Activated T-cell treated with anti-CD3 and anti-CD28 coated beads, Interleukin-2, amount 50 U/mL, for 72 hours (primary cell): ENCODE data around the gene TTI1. TPM values are rescaled to one million over a fixed set of nuclear protein-coding genes. Genes with fewer than 3 reads are reported as not detected.
A peak's percentile ranks its signal among the peaks of the same experiment; 100 is the strongest.
"Not testable (repeated sequence)": the region's sequence is repeated elsewhere in the genome, so short reads cannot be mapped to it uniquely, and the experiment has no call there.

ENCODE experiments used
- ATAC-seq, 2 donors: fragments of 150-1000 bp; cut with Tn5 transposase; replicated peaks in 1 of 2; 2 replicates each; pipeline ENCODE4 v1.10.0; 2021; ENCODE audit warnings: moderate library complexity in 2 of 2, mild to moderate bottlenecking in 1 of 2
- DNase-seq, 2 donors: peaks; one replicate each; pipeline ENCODE4 v3.0.0; 2021 to 2022; ENCODE audit warnings: mixed read lengths in 1 of 2
- H3K27ac Mint-ChIP-seq: one replicate; pipeline ENCODE4 v1.8.0; 2022; ENCODE audit warnings: mild to moderate bottlenecking, moderate library complexity, mixed read lengths
- H3K27me3 Mint-ChIP-seq: one replicate; pipeline ENCODE4 v1.8.0; 2022; ENCODE audit warnings: low read depth, mixed read lengths
- H3K36me3 Mint-ChIP-seq, 2 donors: one replicate each; pipeline ENCODE4 v1.8.0; 2022; ENCODE audit warnings: mixed read lengths in 2 of 2, mild to moderate bottlenecking in 1 of 2; ENCODE audit not compliant: insufficient read depth in 2 of 2
- H3K4me1 Mint-ChIP-seq: one replicate; pipeline ENCODE4 v1.8.0; 2022; ENCODE audit warnings: low read depth, mixed read lengths
- H3K4me3 Mint-ChIP-seq, 2 donors: one replicate each; pipeline ENCODE4 v1.8.0; 2022; ENCODE audit warnings: mild to moderate bottlenecking in 2 of 2, mixed read lengths in 2 of 2, moderate library complexity in 2 of 2
- H3K9me3 Mint-ChIP-seq, 2 donors: one replicate each; pipeline ENCODE4 v1.8.0; 2022; ENCODE audit warnings: mixed read lengths in 2 of 2
- total RNA-seq, 2 donors: library from RNA; stranded (reverse); gene quantifications; one replicate each; pipeline ENCODE4 v1.2.3, GENCODE V29; 2022

TTI1 gene
- total RNA-seq, 2 donors from 2014 or later = 25.8 to 26.6 TPM

- no peak for DNase-seq
- peak; percentile 22 to 64 for ATAC-seq
- Mint-ChIP-seq H3K27ac (no peak overlapping the region), H3K4me3 (no peak overlapping the region), H3K9me3 (peaks cover 3 to 5% of the 10 kb centered on the region in 2 donors), H3K27me3 (no peaks in the 10 kb centered on the region), H3K36me3 (peaks cover 15 to 33% of the 10 kb centered on the region in 2 donors), H3K4me1 (peaks cover 25% of the 10 kb centered on the region)
These were observed 12.0 kb downstream of the TTI1 start for GRCh38 chr20:38021087-38021772.

- Mint-ChIP-seq H3K4me1 (peaks cover 6% of the 10 kb centered on the region), H3K9me3 (peaks cover 3 to 5% of the 10 kb centered on the region in 2 donors), H3K27ac (no peak overlapping the region), H3K36me3 (peaks cover 15 to 44% of the 10 kb centered on the region in 2 donors), H3K4me3 (no peak overlapping the region), H3K27me3 (no peaks in the 10 kb centered on the region)
- ATAC-seq (no peak), DNase-seq (no peak)
These were observed 14.9 kb downstream of the TTI1 start for GRCh38 chr20:38018385-38018784.

- Mint-ChIP-seq H3K9me3 (peaks cover 3 to 5% of the 10 kb centered on the region in 2 donors), H3K36me3 (peaks cover 15 to 44% of the 10 kb centered on the region in 2 donors), H3K4me1 (peaks cover 6% of the 10 kb centered on the region), H3K27ac (no peak overlapping the region), H3K4me3 (no peak overlapping the region), H3K27me3 (no peaks in the 10 kb centered on the region)
- no peak for DNase-seq
- ATAC-seq = no peak
These were observed 15.3 kb downstream of the TTI1 start for GRCh38 chr20:38017959-38018358.

GRCh38 chr20:38013887-38014286 lies 19.4 kb downstream of the TTI1 start:
- Mint-ChIP-seq H3K4me3 (no peak overlapping the region), H3K4me1 (peaks cover under 1% of the 10 kb centered on the region), H3K9me3 (peaks cover 3 to 5% of the 10 kb centered on the region in 2 donors), H3K27me3 (no peaks in the 10 kb centered on the region), H3K36me3 (peaks cover 14 to 39% of the 10 kb centered on the region in 2 donors), H3K27ac (no peak overlapping the region)
- no peak for DNase-seq
- ATAC-seq = no peak

DNA sequence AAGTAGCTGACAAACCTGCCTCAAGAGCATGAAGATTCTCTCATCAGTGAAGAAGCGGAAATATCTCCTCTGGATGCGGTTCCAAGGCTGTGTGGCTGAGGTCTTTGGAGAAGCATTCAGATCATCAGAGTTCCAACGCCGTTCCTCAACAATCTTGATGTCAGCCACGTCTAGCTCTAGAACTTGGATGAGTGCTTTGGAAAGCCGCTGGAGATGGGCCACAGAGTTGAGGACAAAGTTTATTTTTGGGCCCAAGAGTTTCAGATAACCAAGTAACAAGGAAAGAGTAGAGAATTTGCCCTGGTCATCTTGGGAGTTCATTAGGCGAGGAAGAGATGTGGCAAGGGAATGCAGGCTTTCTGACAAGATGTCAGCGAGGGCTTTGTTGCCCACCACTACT lies 20.9 kb downstream of the TTI1 start:
- Mint-ChIP-seq H3K4me1 (peaks cover 4% of the 10 kb centered on the region), H3K36me3 (peaks cover 9 to 29% of the 10 kb centered on the region in 2 donors), H3K4me3 (no peak overlapping the region), H3K27me3 (no peaks in the 10 kb centered on the region), H3K27ac (no peak overlapping the region), H3K9me3 (peaks cover 0 to 2% of the 10 kb centered on the region in 2 donors)
- DNase-seq (no peak), ATAC-seq (no peak)

GRCh38 chr20:38011696-38012095 lies 21.6 kb downstream of the TTI1 start:
- DNase-seq (no peak), ATAC-seq (no peak)
- Mint-ChIP-seq H3K4me3 (no peak overlapping the region), H3K9me3 (no peaks in the 10 kb centered on the region), H3K27ac (no peak overlapping the region), H3K4me1 (peaks cover 7% of the 10 kb centered on the region), H3K36me3 (peaks cover 6 to 23% of the 10 kb centered on the region in 2 donors), H3K27me3 (no peaks in the 10 kb centered on the region)

DNA sequence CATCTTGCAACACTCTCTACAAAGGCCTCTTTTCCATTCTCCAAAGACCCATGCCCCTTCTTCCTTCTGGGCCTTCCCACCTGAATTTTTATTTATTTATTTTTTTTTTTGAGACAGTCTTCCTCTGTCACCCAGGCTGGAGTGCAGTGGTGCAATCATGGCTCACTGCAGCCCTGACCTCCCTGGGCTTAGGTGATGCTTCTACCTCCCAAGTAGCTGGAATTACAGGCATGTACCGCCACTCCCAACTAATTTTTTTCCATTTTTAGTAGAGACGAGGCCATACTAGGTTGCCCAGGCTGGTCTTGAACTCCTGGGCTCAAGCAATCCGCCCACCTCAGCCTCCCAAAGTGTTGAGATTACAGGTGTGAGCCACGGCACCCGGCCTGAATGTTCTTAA lies 23.8 kb downstream of the TTI1 start:
- not testable (repeated sequence) for H3K27me3 Mint-ChIP-seq, H3K27ac Mint-ChIP-seq, H3K4me3 Mint-ChIP-seq, H3K9me3 Mint-ChIP-seq, DNase-seq, ATAC-seq
- peaks cover 5 to 11% of the 10 kb centered on the region in 2 donors for H3K36me3 Mint-ChIP-seq
- H3K4me1 Mint-ChIP-seq = peaks cover 25% of the 10 kb centered on the region

DNA sequence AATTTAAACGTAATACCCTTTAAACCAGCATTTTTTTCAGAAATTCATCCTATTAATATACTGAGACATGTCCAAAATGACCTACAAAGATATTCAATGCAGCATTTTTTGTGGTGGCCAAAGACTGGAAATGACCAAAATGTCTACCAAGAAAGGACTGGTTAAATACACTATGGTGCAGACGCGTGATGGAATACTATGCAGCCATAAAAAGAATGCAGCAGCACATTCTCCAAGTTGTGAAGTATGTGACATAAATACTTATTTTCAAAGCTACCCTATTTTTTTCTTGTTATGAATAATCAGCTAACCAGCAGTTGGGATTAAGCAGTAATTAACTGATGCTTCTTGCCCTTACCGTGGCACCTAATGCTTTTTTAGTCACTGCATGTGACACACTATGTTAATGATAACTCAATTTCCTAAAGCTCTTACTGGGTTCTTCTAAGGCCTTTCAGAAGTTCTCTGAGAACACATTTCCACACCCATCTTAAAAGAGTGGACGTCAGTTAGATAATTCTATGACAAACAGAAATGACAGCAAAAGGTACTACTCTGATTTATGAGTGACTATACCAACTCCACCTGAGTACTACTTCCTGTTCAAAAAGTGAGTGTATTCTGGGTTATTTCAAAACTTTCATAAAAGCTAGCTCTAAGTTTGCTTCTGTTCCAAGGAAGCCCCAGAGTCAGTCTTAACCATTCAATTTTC lies 24.9 kb downstream of the TTI1 start:
- ATAC-seq (peak in 1 of 2 donors; percentile 32), DNase-seq (no peak)
- Mint-ChIP-seq H3K27ac (no peak overlapping the region), H3K27me3 (no peaks in the 10 kb centered on the region), H3K4me1 (peaks cover 25% of the 10 kb centered on the region), H3K36me3 (peaks cover 5 to 9% of the 10 kb centered on the region in 2 donors), H3K9me3 (no peaks in the 10 kb centered on the region), H3K4me3 (no peak overlapping the region)

- ATAC-seq (no peak), DNase-seq (no peak)
- H3K4me3 Mint-ChIP-seq = no peak overlapping the region
- H3K27me3 Mint-ChIP-seq = no peaks in the 10 kb centered on the region
- H3K27ac Mint-ChIP-seq = no peak overlapping the region
- H3K36me3 Mint-ChIP-seq = peaks cover 5 to 10% of the 10 kb centered on the region in 2 donors
- no peaks in the 10 kb centered on the region for H3K9me3 Mint-ChIP-seq
- H3K4me1 Mint-ChIP-seq = peaks cover 26% of the 10 kb centered on the region
These were observed 25.7 kb downstream of the TTI1 start for GRCh38 chr20:38007526-38007925.

- Mint-ChIP-seq H3K27me3 (no peaks in the 10 kb centered on the region), H3K36me3 (peaks cover 5 to 12% of the 10 kb centered on the region in 2 donors), H3K27ac (peak overlapping the region; percentile 10), H3K4me3 (peak overlapping the region in 1 of 2 donors; percentile 27), H3K9me3 (no peaks in the 10 kb centered on the region), H3K4me1 (peaks cover 43% of the 10 kb centered on the region)
- ATAC-seq = peak in 1 of 2 donors; percentile 39
- no peak for DNase-seq
These were observed 27.4 kb downstream of the TTI1 start for GRCh38 chr20:38005903-38006302.

GRCh38 chr20:38004416-38004815 lies 28.8 kb downstream of the TTI1 start:
- no peak for ATAC-seq
- Mint-ChIP-seq H3K36me3 (peaks cover 12 to 23% of the 10 kb centered on the region in 2 donors), H3K27me3 (no peaks in the 10 kb centered on the region), H3K4me3 (no peak overlapping the region), H3K4me1 (peaks cover 57% of the 10 kb centered on the region), H3K9me3 (no peaks in the 10 kb centered on the region), H3K27ac (no peak overlapping the region)
- no peak for DNase-seq

DNA sequence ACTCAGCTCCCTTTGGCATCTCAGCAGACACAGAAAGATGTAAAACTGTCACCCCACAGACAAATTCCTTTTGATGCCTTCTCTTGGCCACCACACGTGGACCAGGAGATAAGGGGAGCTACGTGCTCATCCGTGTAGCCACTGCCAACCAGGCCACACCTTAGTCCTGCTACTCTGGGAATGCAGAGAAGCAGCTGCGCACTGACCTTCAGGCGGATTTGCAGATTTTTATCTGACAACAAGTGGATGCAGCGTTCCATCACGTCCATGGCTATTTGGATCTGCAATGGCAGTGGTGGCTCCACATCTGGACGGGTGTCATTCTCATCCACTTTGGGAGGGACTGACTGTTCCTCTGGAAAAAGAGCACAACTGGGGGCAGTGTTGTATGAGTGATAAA lies 30.8 kb downstream of the TTI1 start:
- H3K27me3 Mint-ChIP-seq = no peaks in the 10 kb centered on the region
- no peaks in the 10 kb centered on the region for H3K9me3 Mint-ChIP-seq
- DNase-seq (no peak), ATAC-seq (no peak)
- peaks cover 14 to 42% of the 10 kb centered on the region in 2 donors for H3K36me3 Mint-ChIP-seq
- no peak overlapping the region for H3K4me3 Mint-ChIP-seq
- peak overlapping the region; percentile 27 for H3K27ac Mint-ChIP-seq
- peaks cover 55% of the 10 kb centered on the region for H3K4me1 Mint-ChIP-seq

GRCh38 chr20:38001981-38002380 lies 31.3 kb downstream of the TTI1 start:
- Mint-ChIP-seq H3K27me3 (no peaks in the 10 kb centered on the region), H3K4me3 (no peak overlapping the region), H3K4me1 (peaks cover 55% of the 10 kb centered on the region), H3K27ac (peak overlapping the region; percentile 27), H3K36me3 (peaks cover 16 to 46% of the 10 kb centered on the region in 2 donors), H3K9me3 (no peaks in the 10 kb centered on the region)
- DNase-seq = peak in 1 of 2 donors; percentile 14
- ATAC-seq = peak; percentile 6 to 21
